ENCODE data around the gene USP21. TPM values are rescaled to one million over a fixed set of nuclear protein-coding genes. Genes with fewer than 3 reads are reported as not detected.
"Not testable (repeated sequence)": the region's sequence is repeated elsewhere in the genome, so short reads cannot be mapped to it uniquely, and the experiment has no call there.

The USP21 gene, protein sequence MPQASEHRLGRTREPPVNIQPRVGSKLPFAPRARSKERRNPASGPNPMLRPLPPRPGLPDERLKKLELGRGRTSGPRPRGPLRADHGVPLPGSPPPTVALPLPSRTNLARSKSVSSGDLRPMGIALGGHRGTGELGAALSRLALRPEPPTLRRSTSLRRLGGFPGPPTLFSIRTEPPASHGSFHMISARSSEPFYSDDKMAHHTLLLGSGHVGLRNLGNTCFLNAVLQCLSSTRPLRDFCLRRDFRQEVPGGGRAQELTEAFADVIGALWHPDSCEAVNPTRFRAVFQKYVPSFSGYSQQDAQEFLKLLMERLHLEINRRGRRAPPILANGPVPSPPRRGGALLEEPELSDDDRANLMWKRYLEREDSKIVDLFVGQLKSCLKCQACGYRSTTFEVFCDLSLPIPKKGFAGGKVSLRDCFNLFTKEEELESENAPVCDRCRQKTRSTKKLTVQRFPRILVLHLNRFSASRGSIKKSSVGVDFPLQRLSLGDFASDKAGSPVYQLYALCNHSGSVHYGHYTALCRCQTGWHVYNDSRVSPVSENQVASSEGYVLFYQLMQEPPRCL
- 10 to 100 TPM; 45.6 to 61.0 (median 50.3) TPM for polyA plus RNA-seq (ENCODE audit: insufficient read length in 4 of 4)

DNA sequence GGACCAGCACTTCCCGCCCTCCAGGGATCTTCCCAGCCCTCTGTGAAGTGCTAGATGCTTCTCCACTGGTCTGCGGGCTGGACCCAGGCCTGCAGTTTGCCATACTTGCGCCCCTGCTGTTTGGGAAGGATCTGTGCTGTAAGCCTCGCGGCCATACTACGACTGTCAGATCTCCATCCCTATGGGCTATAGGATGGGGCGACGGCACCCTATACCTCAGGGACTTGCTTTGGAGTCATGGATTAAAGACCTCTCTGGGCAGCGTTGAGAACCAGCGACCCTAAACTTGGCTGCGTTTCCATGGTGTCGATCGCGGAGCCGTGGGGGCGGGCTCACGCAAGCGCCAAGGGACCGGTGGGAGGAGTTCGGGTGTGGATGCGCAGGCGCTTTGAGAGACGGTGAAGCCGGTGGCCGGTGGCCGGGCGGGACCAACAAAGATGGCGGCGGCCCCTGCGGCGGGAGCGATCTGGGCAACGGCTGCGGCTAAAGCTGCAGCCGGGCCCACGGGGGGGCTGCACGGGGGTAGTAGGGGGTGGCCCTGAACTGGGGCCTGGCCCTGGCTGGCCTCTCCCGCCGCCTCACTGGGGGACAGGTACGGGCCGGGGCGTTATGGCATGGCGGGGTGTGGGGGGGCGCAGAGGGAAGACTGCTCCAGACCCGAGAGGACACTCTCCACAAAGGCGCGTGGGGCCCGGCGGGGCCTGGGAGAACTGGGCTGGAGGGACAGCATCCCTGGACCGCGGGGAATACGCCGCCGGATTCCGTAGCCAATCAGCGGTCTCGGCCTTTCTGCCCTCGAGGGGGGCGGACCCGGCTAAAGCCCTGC lies at the start of gene USP21:
Gene USP21 (plus strand): TSS at position 414 of the 826 bp plus-strand sequence. CDS start 1,141 bp downstream, outside the sequence.
- DNase-seq (ENCODE audit: low read depth in 4 of 4, low spot score in 2 of 4), result peak in 3 of 4 donors; percentile 80 to 91 (median 89)

DNA sequence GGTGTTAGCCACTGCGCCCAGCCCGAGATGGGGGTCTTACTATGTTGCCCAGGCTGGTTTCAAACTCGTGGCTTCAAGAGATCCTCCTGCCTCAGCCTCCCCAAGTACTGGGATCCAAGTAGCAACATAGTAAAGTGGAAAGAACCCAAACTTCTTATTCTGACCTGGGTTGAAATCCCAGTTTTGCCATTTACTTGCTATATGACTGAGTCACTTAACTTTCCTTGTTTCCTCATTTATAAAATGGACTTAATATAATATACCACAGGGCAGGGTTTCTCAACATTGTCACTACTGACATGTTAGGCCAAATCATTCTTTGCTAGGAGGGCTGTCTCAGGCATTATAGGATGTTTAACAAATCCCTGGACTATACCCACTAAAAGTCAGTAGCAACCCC lies 48.2 kb upstream of the USP21 start:
- no peak for DNase-seq (ENCODE audit: low read depth in 4 of 4, low spot score in 2 of 4)

DNA sequence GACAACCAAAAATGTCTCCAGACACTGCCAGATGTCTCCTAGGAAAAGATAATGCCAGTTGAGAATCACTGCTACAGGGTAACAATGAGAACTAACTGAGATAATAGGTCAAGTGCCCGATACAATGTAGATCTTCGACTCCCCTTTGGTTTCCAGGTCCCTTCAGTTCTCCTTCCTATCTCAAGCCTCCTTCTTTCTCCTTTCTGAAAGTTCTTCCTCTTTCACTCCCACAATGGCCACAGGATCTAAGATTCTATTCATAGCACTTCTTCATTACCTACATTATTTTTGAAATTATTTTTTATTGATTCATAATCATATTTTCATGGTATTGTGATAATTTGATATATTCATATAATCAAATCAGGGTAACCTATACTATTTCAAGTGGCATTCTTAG lies 47.8 kb upstream of the USP21 start:
- no peak for DNase-seq (ENCODE audit: low read depth in 4 of 4, low spot score in 2 of 4)

DNA sequence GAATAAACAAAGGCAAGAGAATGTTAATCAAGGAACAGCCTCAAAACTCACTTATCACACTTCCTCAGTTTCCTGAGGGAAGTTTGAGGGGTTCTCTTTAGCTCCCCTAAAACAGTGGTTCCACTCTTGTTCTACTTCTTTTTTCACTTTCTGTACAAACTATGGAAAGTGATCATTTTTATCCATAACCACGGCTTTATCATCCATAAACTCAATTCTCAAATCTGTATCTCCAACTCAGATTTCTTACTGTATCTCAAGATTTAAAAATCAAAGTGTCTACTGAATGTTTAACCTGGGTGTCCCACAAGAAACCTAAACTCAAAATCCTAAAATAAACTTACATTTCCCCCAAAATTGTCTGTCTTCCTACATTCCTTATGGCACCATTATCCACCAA lies 45.4 kb upstream of the USP21 start:
- no peak for DNase-seq (ENCODE audit: low read depth in 4 of 4, low spot score in 2 of 4)

DNA sequence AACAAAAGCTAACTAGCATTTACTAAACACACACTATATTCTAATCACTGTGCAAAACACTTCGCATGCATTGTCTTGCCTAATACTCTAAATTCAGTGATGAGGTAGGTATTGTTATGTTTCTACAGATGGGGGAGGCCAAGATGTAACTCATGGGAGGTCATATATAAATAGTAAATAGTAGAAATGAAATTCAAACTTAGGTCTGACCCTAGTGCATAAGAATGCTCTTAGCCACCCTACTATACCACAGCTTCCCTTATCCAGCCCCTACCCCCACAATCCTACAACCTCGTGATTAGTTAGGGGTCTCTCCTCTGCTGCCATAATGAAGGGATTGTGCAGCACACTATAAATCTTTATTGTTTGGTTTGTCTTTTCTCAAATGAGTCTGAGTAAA lies 44.7 kb upstream of the USP21 start:
- no peak for DNase-seq (ENCODE audit: low read depth in 4 of 4, low spot score in 2 of 4)

DNA sequence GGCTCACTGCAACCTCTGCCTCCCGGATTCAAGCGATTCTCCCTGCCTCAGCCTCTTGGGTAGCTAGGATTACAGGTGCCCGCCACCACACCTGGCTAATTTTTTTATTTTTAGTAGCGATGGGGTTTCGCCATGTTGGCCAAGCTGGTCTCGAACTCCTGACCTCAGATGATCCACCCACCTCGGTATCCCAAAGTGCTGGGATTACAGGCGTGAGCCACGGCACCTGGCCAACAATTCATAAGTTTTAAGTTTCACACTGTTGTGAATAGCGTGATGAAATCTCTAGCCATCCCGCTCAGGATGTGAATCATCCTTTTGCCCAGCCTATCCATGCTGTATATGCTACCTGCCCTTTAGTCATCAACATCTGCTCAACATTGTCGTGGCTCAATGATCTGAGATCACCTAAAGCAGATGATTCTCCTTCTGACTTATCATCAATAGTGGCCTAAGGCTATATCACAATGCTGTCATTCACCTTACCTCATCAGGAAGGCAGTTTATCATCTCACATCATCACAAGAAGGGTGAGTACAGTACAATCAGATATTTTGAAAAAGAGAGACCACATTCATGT lies 44.1 kb upstream of the USP21 start:
- DNase-seq (ENCODE audit: low read depth in 4 of 4, low spot score in 2 of 4), result no peak

DNA sequence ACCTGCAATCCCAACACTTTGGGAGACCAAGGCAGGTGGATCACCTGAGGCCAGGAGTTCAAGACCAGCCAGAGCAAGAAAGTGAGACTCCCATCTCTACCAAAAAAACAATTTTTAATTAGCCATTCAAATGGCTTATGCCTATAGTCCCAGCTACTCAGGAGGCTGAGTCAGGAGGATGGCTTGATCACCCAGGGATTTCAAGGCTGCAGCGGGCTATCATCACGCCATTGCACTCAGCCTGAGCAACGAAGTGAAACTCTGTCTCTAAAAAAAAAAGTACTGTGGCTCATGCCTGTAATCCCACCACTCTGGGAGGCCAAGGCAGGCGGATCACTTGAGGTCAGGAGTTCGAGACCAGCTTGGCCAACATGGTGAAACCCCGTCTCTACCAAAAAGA lies 43.3 kb upstream of the USP21 start:
- DNase-seq (ENCODE audit: low read depth in 4 of 4, low spot score in 2 of 4), result not testable (repeated sequence)

DNA sequence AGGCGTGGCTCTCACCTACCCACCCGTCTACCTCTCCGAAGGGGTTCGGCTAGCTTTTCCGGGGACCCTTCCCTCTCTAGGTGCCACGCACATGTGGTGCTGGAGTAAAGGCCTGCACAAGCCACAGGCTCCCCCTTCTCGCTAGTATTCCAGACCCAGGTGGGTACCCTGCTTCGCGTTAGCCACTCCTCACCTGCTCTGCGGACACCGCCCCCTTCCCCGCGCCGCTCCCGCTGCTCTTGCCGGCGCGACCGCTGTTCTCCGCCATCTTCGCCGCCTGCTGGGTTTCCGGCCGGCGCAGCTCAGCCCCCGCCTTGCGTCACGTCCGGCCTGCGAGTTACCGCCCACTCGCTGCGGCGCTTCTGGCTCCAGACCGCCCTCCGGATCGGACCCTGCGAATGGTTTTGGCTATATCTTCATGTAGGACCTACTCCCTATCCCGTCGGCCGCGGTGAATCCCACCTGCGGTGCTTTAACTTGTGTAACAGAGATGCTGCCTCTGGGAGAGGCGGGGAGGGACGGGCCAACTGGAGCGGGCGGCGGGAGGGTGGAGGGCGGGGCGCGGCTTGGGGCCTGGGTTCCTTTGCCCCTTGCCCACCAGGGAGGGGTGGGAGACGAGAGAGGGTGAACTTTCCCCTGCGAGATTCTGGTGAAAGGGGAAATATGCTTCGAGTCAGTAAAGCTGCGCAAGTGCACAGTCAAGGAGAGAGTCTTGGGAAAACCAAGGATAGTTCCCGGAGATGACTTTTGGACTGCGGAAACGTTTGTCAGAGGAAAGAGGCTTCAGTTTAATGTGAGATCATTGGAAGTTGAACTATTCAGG lies 41.3 kb upstream of the USP21 start, which contains the start of the genes NIT1 and PFDN2:
Gene NIT1 (plus strand): TSS at position 347 of the 823 bp plus-strand sequence. CDS start 72 bp downstream, at position 419.
Gene PFDN2 (minus strand): TSS at position 279 of the 823 bp plus-strand sequence. CDS start 11 bp downstream, at position 268.
- DNase-seq (ENCODE audit: low read depth in 4 of 4, low spot score in 2 of 4), result peak in 3 of 4 donors; percentile 79 to 82 (median 80)

DNA sequence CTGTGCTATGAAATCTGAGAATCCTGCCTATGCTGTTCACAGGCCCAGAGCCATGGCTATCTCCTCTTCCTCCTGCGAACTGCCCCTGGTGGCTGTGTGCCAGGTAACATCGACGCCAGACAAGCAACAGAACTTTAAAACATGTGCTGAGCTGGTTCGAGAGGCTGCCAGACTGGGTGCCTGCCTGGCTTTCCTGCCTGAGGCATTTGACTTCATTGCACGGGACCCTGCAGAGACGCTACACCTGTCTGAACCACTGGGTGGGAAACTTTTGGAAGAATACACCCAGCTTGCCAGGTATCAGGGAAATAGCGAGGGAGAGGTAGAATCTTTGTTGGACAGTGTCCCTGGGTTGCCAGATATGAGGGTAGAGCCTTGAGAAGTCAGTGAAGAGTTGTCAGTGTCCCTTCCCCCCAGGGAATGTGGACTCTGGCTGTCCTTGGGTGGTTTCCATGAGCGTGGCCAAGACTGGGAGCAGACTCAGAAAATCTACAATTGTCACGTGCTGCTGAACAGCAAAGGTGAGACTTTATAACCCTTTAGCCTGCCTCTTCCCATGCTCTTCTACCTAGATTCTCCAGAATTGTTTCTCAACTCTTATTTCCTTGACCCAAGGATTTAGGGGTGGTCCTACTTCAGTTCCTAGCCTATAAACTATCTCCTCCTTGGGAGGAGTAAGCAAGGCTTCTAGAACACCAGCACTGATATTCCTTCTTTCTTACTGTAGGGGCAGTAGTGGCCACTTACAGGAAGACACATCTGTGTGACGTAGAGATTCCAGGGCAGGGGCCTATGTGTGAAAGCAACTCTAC lies 40.0 kb upstream of the USP21 start:
- DNase-seq (ENCODE audit: low read depth in 4 of 4, low spot score in 2 of 4), result no peak

DNA sequence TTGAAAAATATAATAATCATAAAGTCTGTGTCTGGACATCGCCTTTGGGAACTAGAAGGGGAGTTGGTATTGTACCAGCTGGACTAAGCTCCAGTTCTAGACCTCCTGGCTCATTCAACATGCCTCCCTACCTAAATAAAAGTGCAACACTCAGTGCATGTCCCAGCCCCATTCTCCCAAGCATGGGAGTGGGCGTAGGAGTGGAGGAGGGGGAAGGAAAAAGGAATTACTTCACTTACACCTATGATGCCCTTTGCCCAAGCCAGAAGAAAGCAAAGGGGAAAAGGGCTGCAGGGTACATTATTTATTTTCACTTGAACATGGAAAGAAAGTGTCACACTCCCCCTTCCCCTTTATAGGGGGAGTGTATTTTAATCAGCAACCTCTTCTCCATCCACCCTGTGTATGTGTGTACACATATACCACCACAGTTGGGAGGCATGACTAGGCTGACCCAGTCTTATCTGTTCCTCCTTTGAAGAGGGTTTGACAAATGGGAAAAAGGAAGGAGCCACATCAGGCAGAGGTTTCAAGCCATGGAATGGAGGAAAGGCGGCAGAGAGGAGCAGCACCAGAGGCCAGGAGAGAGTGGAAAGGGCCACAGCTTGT lies 38.2 kb upstream of the USP21 start:
- DNase-seq (ENCODE audit: low read depth in 4 of 4, low spot score in 2 of 4), result no peak

DNA sequence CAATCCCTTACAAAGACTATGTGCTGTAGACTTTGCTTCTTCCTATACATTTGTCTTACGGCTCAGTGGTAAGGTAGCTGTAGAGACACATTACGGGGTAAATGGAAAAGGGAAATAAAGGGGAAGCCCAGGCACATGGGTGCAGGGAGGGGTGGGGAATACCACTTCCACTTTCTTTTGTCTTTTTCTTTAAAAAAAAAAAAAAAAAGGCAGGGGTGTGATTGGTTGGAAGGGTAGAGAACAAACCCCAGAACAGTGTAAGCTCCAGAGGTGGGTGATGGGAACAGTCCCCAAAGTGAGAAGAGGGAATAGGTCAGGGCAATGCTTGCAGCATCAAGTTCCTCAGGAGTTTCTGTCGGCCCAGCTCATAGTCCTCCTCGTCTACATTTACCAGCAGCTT lies 37.5 kb upstream of the USP21 start:
- DNase-seq (ENCODE audit: low read depth in 4 of 4, low spot score in 2 of 4), result no peak

DNA sequence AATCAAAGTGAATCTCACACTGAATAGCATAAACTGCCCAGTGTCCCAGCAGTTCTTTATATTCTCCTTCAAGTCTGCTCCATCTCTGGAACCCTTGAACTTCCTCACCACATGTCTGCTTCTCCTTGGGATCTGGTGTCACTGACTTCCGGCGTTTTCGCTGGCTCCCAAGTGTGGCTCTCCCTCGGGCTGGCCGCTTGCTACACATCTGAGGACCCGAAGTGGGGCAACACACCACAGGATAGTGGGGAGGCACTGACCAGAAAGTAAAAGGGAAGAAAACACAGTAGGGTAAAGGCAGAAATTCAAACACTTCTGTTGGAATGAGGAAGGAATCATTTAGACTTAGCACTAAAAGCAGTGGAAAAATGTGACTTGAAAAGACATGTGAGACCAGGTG lies 36.3 kb upstream of the USP21 start:
- no peak for DNase-seq (ENCODE audit: low read depth in 4 of 4, low spot score in 2 of 4)

DNA sequence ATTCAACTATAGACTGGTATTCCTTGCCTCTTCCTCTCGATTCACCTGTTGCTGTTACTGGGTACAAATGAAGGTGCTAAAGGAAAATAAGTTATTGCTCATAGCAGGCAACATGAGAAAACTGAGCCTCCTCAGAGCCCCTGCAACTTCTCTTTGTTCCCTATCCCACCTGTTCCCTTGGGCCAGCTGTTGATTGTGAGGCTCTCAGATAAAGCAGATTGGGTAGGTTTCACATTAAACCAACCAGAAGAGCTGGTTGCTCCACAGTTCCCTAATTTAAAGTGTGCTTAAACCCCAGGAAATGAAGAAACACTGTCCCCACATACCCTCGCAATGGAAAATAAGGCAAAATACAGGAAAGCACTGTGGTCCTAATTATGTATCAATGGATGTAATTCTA lies 31.7 kb upstream of the USP21 start:
- DNase-seq (ENCODE audit: low read depth in 4 of 4, low spot score in 2 of 4), result no peak

DNA sequence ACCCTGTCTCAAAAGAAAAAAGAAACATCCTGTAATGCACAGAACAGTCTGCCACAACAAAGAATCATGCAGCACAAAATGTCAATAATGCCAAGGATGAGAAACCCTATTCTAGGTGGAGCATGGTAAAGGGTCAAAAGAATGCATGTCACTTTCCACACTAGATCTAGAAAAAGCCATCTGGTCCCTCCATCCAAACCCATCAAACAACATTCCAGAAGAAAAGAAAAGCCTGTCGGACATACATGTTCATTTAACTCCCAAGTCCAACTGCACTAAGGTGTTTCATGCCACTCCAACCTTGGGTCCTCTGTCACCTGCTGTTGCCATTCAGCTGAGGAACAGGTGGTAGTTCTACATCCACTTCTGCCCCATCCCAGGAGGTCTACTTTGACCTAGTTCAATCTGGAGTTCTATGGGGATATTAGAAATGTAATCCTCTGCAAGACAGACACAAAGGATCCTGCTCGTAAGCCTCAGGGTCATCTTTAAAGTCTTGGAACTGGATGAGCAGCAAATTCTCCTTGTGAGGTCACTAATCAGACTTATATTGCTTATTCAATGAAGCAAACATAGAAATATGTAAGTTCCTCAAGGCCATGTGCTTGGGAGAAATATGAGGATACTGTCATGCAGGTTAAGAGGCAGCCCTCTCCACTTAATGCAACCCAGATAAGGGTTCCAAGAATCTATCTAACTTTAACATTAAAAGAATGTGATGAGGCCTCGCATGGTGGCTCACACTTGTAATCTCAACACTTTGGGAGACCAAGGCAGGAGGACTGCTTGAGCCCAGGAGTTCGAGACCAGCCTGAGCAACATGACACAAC lies 30.5 kb upstream of the USP21 start:
- DNase-seq (ENCODE audit: low read depth in 4 of 4, low spot score in 2 of 4), result no peak

DNA sequence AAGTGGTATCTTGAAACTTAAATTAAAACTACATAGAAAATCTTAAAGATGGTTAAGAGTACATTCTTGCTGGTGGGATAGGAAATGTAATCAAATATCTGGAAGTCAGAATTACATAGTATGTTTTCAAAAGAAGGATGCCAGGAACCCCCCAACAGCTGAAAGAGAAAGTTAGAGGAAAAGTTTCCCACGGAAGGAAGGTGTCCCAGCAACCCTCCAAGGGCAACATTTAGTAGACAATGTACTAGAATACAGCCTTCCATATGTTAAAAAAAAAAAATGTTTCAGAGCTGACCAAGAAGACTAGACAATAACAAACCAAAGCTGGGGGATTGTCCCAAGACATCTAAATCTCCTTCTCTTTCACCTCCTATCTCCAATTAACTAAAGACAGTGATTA lies 29.0 kb upstream of the USP21 start:
- no peak for DNase-seq (ENCODE audit: low read depth in 4 of 4, low spot score in 2 of 4)

DNA sequence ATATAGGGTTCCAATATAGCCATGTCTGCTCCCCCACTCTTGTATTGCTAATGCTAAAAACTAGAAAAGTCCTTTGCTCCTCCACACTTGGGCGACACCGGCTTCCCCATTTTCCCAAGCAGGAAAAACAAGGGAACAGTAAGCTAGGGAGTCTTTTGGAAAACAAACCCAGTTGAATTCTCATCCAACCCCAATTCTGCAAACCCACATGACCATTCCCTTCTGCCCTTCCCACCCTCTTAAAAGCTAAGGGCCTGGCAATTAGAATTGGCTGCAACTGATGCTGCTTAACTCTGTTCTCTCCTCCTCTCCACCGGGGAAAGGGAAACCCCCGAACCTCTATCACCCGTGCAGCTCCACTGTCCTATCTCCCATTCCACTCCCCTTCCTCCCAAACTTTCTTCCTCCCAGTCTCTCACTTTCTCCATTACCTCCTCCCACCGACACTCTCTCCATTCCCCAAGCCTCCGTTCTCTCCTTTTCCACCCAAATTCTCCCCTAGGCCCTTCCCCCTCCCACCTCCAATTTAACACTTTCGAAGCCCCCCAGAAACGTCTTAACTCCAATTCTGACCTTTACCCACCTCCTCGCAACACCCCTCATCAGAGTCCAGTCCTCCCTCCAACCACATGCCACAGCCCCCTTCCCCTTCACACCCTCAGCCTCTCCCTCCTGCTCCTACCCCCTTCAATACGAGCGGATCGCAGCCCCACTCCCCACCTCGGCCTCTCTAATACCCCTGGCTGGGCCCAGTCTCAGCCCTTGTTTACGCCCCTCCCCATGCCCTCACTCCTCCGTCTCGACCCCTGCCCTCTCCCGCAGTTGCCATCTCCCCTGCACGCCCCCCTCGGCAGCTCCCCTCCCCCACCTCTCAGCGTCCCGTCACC lies 27.5 kb upstream of the USP21 start:
- peak in 1 of 4 donors; percentile 48 for DNase-seq (ENCODE audit: low read depth in 4 of 4, low spot score in 2 of 4)
